ENCODE results near the gene CCDC142. TPM values are rescaled to one million over a fixed set of nuclear protein-coding genes. Genes with fewer than 3 reads are reported as not detected.
A peak's percentile ranks its signal among the peaks of the same experiment; 100 is the strongest.

The CCDC142 gene, protein sequence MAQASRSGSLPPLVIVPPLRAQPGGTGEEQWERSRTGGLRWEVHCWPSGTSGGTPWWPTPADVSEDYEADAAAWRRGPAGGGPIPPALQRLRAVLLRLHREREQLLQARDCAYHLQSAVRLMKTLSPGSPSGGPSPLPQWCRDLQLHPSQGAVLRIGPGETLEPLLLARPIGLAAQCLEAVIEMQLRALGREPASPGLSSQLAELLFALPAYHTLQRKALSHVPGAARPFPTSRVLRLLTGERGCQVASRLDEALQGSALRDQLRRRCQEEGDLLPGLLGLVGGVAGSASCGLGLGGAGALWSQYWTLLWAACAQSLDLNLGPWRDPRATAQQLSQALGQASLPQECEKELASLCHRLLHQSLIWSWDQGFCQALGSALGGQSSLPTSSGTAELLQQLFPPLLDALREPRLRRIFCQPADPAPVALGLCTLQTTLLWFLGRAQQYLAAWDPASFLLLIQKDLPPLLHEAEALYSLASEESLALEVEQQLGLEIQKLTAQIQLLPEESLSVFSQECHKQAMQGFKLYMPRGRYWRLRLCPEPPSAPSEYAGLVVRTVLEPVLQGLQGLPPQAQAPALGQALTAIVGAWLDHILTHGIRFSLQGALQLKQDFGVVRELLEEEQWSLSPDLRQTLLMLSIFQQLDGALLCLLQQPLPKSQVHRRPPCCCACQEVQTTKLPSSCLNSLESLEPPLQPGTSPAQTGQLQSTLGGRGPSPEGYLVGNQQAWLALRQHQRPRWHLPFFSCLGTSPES
- 10 to 100 TPM; 20.5 to 39.2 TPM for total RNA-seq

DNA sequence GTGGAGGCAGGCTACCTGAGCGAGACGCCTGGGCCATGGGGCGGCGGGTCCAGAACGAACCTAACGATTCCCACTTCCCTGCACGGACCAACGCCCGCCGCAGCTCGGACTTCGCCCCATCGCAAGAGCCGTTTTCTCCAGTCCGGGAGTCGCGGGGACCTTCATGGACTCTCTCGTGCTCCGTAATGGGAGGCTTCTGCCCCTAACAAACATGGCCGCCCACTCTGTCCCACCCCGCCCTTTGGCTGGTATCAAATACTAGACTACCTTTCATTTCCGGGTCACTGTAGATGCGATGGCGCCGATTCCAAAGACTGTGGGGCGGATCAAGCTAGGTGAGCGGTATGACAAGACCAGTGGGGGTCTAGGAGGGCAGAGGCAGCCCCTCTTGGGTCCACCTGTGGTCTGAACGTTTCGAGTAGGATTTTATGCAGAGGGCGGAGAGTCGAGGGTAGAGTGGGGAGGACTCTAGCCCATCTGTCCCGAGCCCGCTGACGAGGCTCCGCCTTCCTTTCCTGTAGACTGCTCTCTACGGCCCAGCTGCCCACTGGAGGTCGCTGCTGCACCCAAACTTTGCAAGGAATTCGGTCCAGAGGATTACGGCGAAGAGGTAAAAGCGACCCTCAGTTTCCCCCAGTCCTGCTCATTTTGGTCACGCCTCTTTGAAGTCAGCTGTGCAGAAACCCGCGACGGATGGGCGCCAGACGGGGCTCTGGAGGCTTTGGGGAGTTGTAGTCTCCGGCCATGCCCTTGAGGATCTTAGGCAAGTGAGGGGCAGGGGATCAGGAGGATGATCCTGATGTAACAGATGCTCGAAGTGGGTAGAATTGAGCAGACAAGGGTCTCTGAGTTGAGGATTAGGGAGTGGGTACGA is at the start of gene CCDC142, which contains the start of gene TTC31:
Gene CCDC142, minus strand, starts transcription at position 198 of the 874 bp plus-strand sequence. Its CDS starts 161 bp downstream, at position 37.
Gene TTC31, plus strand, starts transcription at position 281 of the 874 bp plus-strand sequence. Its CDS starts 15 bp downstream, at position 296.
- peak within 1 kb of the TSS; percentile 74 to 89 (median 80) for H3K27ac ChIP-seq
- no peaks in the 10 kb centered on the region for H3K27me3 ChIP-seq
- TF ChIP-seq, protein P1, sequence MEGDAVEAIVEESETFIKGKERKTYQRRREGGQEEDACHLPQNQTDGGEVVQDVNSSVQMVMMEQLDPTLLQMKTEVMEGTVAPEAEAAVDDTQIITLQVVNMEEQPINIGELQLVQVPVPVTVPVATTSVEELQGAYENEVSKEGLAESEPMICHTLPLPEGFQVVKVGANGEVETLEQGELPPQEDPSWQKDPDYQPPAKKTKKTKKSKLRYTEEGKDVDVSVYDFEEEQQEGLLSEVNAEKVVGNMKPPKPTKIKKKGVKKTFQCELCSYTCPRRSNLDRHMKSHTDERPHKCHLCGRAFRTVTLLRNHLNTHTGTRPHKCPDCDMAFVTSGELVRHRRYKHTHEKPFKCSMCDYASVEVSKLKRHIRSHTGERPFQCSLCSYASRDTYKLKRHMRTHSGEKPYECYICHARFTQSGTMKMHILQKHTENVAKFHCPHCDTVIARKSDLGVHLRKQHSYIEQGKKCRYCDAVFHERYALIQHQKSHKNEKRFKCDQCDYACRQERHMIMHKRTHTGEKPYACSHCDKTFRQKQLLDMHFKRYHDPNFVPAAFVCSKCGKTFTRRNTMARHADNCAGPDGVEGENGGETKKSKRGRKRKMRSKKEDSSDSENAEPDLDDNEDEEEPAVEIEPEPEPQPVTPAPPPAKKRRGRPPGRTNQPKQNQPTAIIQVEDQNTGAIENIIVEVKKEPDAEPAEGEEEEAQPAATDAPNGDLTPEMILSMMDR (IDR thresholded peaks at IDR 0.05), result peak; percentile 76 to 96 (median 90)
- TF ChIP-seq POLR2A (IDR thresholded peaks at IDR 0.05), result peak in 2 of 3 donors; percentile 62 to 64
- intact Hi-C loops (cut with DNase I), result no loop called here
- 0 to 1% methylated on average over 39 to 50 of the region's 50 CpGs for WGBS, 2 donors
- peak within 1 kb of the TSS; percentile 35 to 67 for H3K4me3 ChIP-seq
- no peaks in the 10 kb centered on the region for H3K9me3 ChIP-seq
- no peaks in the 10 kb centered on the region for H3K36me3 ChIP-seq (replicated peaks in 1 of 2; ENCODE audit: insufficient read depth in 1 of 2, low read depth in 2 of 2)
- ATAC-seq (peak; percentile 97), DNase-seq (peak; percentile 95 to 98 (median 96))
- H3K4me1 ChIP-seq, result peaks cover 27% of the 10 kb centered on the region

DNA sequence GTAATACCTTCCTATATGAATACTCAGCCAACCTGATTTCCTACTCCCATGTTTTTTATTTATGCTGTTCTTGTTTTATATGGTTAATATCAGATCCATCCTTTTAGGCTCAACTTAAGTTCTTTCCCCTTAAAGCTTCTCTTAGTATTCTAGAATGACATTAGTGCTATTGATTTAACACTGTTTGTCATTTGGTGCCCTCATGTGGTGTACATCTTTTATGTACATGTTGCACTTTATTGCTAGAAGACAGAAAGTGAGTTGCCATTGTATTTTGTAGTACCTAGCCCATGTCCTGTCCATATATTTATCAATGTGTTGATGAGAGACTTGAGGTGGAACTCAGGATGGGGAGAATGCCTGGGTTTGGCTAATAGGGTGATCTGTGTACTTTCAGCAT is 49.4 kb upstream of the CCDC142 start:
- Histone ChIP-seq H3K36me3 (replicated peaks in 1 of 2; ENCODE audit: insufficient read depth in 1 of 2, low read depth in 2 of 2) (no peaks in the 10 kb centered on the region), H3K4me1 (peaks cover 27% of the 10 kb centered on the region), H3K9me3 (no peaks in the 10 kb centered on the region), H3K27me3 (no peaks in the 10 kb centered on the region), H3K4me3 (no peak overlapping the region), H3K27ac (no peak overlapping the region)
- ATAC-seq, result no peak
- TF ChIP-seq, protein P1 (IDR thresholded peaks at IDR 0.05), result peak in 4 of 7 experiments; percentile 32 to 37 (median 34)
- no peak for TF ChIP-seq POLR2A (IDR thresholded peaks at IDR 0.05)
- DNase-seq, result no peak
- intact Hi-C loops (cut with DNase I), result no loop called here

DNA sequence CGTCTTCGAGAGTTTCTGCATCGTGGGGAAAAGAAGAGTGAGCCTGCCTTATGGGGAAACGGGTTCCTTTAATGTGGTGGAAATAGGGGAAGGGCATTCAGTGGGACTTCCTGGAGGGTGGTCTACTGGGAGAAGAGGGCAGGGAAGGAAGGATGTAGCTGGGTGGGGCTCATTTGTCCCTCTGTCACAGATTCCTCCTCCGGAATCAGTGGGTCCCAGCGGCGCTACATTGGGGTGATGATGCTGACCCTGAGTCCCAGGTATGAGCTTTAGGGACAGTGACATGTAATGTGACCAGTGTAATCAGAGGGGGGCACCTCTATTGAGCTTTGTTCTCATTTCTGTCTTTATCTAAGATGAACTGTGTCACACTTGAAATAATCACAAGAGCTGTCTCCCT is 48.9 kb upstream of the CCDC142 start:
- 81 to 89% methylated on average over 7 of the region's 7 CpGs for WGBS, 2 donors
- TF ChIP-seq, protein P1 (IDR thresholded peaks at IDR 0.05), result no peak
- TF ChIP-seq POLR2A (IDR thresholded peaks at IDR 0.05), result no peak

More for the DNA sequence above, 48.9 kb upstream of the CCDC142 start:
- Histone ChIP-seq H3K36me3 (replicated peaks in 1 of 2; ENCODE audit: insufficient read depth in 1 of 2, low read depth in 2 of 2) (peaks cover 0 to 4% of the 10 kb centered on the region in 2 donors), H3K27me3 (no peaks in the 10 kb centered on the region), H3K4me1 (peaks cover 27% of the 10 kb centered on the region), H3K27ac (no peak overlapping the region), H3K4me3 (no peak overlapping the region), H3K9me3 (no peaks in the 10 kb centered on the region)
- DNase-seq (no peak), ATAC-seq (no peak)
- intact Hi-C loops (cut with DNase I), result no loop called here

All from body of pancreas (tissue), 4 donors.